LoVo (cell line): ENCODE measurements around the gene MTMR2.
"Not testable (repeated sequence)": the region's sequence is repeated elsewhere in the genome, so short reads cannot be mapped to it uniquely, and the experiment has no call there.

ENCODE experiments used
- DNase-seq: peaks from one replicate; pipeline ENCODE4 v3.0.0-alpha.2; 2016; ENCODE audit warnings: low spot score

MTMR2 gene

DNA sequence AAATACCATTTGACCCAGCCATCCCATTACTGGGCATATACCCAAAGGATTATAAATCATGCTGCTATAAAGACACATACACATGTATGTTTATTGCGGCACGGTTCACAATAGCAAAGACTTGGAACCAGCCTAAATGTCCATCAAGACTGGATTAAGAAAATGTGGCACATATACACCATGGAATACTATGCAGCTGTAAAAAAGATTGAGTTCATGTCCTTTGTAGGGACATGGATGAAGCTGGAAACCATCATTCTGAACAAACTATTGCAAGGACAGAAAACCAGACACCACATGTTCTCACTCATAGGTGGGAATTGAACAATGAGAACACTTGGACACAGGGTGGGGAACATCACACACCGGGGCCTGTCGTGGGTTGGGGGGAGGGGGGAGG, 112.9 kb downstream of the MTMR2 start:
- not testable (repeated sequence) for DNase-seq

DNA sequence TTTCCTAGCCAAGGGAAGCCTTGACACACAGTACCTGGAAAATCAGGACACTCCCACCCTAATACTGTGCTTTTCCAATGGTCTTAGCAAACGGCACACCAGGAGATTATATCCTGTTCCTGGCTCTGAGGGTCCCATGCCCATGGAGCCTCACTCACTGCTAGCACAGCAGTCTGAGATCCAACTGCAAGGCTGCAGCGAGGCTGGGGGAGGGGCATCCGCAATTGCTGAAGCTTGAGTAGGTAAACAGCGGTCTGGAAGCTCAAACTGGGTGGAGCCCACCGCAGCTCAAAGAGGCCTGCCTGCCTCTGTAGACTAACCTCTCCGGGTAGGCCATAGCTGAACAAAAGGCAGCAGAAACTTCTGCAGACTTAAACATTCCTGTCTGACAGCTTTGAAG, 117.4 kb downstream of the MTMR2 start:
- DNase-seq, result not testable (repeated sequence)

DNA sequence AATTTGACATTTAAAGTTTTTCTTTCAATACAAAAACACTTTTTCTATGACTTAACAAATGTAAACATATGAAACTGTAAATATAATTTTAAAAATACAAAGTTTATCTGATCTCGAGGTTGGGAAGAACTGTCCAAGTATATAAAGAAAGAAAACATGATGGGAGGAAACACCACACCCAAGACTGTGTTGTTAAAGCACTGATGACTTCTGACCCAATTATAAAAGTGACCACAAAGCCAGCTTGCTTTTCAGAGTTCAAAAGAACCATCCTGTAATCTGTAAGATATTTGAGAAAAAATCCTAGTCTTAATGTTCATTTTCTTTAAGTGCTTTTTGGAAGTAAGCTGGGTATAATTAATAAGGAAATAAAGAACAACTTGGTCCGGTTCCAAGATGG, 118.0 kb downstream of the MTMR2 start:
- DNase-seq, result no peak

DNA sequence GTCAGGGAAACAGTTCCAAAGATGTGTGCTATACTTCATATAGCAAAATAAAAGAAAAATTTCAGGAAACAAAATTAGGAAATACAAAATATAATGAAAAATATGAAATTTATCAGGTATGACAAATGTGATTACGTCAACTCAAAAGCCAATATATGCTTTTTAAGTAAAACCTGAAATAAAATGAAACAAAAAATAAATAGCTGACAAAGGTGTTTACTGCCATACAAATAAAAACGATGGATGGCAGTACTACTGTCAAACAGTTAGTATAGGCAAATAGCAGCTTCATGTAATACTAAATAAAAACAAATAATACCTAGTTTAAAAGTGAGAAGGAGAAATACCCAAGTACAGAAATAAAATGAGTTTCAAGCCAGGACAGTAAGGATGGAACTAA, 119.9 kb downstream of the MTMR2 start:
- DNase-seq, result no peak

DNA sequence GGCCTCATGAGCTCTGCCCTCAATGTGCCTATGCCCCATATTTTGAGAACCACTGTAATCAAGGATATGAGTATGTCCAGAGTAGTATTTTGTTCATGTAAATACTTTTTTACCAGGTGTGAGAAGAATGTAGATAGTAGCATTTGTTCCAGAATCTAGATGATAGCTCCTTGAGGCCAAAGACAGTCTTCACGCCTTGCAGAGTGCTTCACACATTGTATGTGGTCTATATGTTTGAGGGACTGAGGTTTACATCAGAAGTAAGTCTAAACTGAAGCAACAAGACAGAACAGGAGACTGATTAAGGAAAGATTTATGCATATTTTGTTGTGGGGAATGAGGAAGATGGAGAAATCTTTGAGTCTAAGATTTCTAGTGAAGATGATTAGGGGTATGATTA, 121.1 kb downstream of the MTMR2 start:
- no peak for DNase-seq

DNA sequence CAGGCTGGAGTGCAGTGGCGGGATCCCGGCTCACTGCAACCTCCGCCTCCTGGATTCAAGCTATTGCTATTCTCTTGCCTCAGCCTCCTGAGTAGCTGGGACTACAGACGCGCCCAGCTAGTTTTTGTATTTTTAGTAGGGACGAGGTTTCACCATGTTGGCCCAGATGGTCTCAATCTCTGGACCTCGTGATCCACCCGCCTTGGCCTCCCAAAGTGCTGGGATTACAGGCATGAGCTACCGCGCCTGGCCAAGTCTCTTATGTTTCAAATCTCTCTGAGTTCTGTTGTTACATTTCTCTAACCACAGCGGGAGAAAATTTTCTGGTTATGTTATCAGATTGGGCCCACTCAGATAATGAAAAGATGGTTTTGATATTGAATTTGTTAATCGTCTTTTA, 123.5 kb downstream of the MTMR2 start:
- DNase-seq, result no peak

DNA sequence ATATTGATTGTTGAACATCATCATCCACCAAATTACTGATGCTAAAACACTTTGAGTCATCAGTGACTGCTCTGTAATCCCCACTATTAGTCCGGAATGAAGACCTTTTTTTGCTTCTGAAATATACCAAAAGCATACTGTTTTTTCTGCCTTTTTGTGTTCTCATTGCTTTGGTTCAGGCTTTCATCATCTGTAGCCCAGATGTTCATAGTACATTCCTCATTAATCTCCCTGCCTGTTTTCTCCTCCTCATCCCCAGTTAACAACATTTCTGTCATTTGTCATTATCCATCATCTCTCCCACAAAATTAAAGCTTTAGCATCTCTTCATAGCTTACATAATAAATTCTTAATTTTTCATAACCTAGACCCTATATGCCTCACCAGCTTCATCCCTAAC, 124.4 kb downstream of the MTMR2 start:
- DNase-seq, result no peak

DNA sequence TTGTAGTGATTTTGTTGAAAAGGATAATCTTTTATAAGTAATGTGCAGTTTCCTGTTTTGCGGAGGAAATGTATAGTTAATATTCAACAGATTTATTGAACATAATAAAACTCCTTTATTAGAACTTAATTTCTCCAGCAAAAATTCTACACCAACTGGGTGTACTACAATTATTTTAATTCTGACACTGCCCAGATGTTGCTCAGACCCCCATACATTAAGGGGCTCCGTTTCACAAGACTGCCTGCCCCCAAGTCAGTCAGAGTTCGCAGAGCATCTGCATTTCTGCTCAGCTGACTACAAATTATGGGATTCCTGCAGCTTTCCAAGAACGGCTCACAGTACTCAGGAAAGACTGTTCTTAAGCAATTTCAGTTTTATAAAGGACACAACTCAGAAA, 127.4 kb downstream of the MTMR2 start:
- no peak for DNase-seq

DNA sequence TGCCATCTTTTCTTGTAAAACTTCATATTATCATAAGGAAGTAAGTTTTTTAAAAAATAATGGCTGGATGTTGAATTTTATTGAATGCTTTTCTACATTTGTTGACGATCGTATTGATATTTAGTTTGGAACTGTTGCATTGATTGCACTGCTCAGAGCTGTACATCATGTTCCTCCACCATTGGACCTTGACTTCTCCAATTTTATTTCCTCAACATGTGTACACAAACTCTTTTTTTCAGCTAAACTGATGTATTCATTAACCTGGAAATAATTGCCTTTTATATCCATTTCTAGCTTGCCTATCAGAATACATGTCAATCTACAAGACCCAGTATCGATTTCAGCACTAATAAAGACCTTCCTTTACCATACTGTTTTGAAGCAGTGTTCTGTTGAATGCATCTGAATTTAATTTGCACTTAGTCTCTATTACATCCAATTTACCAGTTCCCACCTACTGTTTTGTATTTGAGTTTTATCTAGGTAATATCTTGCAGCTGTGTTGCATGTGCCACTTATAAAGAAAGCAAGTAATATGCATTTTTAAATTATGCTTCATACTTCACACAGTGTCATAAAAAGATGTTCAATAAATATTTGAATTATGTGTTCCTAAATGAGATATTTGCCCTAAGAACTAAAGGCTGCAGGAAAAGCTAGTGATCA, 128.1 kb downstream of the MTMR2 start:
- DNase-seq, result no peak

DNA sequence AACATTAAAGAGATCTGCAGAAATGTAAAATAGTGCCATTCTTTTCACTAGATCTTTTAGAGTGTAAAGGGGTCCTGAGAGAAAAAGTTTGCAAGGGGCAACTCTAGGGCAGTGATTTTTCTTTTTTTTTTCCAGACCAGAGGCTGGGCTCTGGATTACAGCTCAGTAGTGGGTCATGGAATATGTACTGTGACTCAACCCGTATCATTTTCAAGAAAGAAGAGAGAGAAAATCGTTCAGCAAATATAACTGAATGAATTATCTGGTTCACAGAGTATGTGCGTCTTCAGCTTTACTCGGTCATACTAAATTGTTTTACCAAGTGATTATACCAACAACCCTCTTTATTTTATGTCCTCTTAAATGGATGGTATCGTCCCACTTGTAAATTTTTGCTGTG, 129.8 kb downstream of the MTMR2 start:
- DNase-seq, result no peak

DNA sequence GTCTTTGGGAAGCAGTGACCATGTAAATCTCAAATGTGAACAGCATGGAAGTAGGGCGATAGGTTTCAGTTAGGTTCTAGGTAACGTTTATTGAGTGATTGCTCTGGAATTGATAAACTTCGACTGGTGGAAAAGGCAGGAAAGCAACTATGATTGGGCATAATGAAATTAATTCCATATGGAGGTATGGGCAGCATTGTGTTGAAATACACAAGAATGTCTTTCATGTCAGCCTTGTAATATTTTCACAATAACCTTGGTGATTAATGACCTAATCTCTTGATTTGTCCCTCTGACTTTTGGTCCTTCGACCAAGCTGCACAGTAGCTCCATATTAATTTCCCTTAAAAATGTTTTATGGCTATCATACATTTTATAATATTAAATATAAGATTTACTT, 130.8 kb downstream of the MTMR2 start:
- no peak for DNase-seq

DNA sequence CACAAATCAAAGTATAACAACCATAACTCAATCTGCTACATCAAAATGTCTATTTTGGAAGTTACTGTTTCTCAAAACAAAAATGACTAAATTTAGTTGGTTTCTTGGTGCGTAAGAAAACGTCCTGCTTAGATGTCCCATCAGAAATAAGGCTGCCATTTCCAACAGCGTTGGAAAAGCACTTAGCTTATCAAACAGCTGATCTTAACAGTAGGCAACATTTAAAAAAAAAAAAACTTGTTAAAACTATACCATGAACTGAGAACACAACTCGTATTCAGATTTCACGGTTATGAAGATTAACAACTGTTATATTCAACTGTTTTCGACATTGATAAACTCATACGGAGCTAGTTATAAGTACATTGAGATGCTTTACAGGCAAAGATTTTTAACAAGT, 131.2 kb downstream of the MTMR2 start:
- no peak for DNase-seq

DNA sequence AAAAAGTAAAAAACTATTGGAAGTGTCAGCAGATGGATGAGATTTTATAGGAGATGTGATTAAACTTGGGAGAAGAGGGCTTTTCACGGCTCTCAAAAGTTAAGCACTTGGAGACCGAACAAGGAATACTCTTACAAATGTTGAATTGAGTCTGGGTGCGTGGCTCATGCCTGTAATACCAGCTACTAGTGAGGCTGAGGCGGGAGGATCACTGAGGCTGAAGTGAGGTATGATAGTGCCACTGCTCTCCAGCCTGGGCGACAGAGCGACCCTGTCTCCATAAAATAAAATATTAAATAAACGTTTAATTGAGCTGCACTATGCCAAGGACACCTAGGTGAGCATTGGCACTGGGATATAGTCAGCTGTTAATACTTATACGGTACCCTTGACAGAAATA, 131.7 kb downstream of the MTMR2 start:
- no peak for DNase-seq

DNA sequence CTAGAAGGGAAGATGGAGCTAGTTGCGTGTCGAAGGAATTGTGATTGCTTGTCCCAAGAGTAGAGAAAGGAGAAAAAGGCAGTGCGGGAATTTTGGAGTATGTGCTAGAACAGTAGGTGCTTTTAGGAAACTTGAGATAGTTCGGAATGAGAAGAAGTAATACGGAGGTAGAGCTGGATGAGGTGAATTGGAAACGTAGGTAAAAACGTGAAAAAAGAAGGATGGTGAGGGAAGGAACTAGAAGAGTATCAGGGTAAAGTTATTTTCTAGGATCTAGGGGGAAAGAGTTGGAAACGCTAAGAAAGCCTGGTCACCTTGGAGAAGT, 132.2 kb downstream of the MTMR2 start:
- DNase-seq, result no peak

DNA sequence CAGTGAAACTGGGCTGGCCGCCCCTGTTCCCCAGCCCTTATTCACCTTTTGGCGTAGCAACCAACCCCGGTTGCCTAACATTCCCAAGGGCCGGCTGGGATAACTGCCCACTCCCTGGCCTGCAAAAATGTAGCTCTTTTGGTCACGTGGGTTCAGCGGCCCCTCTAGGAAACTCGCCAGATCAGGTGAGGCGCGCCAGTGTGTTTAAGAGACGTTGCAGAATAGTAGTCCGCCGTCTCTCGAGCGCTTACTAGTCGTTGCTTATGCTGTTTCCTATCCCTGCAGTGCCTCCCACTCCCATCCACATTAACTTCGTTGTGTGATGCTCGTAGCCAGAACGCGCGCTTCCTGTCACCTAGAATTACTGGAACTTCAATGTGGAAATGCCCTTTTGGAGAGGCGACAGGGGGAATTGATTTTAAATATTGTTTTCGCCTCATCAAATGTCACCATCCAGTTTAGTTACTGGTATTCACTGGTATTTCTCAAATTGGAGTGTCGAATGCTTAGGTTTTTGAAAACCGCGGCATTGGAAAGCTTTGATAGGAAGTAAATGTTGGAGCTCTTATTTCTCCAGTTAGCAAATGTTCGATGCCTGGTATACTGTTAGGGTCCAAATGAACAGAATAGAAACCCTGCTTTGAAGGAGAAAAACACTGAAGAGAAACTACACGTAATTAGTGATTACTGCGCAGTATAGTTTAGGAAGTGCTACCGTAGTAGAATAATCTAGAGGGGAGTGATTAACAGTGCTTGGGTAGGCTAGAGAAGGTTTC, 132.8 kb downstream of the MTMR2 start:
- peak; percentile 62 for DNase-seq

DNA sequence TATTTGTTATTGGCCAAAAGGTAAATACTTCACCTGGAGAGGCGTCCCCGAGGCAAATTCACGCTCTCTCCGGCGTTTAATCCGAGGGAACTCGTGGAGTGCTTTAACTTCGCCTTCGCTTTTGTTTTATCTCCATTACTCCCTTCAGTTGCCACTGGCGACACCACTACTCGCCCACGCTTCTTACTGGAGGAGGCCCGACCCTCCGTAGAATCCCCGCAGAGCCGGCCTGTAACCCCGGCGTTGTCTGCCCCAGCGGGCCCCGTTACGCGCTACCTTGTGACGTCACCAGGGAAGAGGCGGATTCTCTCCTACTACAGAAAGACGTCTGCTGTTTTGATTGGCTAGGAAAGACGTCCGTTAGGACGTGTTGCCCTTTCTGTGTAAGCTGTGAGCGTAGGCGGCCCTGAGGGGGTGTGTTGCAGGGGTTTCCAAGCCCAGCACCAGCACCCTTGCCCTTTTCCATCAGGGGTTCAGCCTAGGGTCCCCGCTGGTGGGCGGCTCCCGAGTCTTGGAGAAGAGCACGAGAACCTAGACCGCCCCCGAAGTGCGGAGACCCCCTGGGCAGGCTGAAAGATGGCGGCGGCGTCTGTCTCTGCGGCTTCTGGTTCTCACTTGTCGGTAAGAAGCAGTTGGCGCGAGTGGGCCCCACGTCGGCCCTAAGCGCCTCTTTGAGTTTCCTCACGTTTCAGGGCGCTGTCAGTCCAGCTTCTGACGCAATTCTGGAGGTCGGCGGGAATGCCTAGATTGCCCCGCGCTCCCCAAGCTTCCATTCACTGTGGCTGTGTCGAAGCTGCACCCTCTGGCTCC, 133.6 kb downstream of the MTMR2 start, which contains the start of gene CEP57:
Gene CEP57 (plus strand): TSS at position 376 of the 810 bp plus-strand sequence. CDS start 201 bp downstream, at position 577.
- peak; percentile 95 for DNase-seq

DNA sequence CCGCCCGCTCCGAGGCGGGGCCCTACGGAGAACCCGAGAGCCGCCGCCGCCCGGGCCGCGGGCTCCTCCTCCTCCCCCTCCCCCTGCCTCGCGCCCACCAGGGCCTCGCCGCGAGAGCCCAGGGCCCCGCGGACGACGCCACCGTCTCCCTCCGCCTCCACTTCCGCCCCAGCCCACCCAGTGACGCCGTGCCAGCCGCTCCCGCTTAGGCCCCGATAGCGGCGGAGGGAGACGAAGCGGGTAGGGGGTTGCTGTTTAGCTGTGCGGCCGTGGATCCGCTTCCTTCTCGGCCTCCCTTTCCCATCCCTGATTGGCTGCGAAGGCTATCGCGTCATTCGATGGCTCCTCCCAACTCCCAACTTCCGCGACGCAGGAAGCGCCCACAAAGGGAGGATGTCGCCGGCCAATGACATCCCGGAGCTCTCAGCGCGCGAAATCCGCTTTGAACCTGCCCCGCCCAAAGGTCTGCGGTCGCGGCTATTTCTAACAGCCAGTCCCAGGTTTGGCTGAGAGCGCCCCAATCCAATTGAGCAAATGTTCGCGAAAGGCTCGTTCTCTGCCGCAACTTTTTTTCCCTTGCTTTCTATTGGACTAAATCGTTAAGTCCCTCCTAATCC, 134.3 kb downstream of the MTMR2 start, which contains the start of gene FAM76B:
Gene FAM76B (minus strand): TSS at position 277 of the 617 bp plus-strand sequence. CDS start 304 bp downstream, outside the sequence.
- peak; percentile 97 for DNase-seq

DNA sequence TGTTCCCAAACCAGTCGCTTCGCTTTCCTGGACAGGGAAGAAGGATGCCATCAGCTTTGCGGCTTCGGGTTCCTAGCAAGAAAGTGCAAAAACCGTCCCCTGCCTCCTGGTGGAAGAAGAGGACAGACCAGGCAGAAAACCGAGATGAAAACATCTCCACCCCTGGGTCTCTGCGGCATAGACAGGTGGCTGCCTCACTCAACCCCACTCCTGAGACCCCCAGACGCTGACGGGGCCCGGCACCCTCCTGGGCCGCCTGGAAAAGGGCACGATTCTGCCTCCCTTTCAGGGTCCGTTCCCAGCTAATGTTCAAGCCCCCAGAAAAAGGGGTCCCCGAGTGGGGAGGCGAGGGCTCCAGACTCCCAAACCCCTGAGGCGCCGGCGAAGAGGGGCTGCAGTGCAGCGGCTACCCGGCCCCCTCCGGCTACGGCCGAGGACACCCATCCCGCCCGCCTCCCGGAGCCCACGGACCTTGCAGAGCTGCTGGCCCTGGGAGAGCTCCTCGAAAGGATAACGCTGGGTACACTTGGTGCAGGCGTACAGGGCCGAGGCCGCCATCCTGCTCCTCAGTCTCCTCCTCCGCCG, 134.9 kb downstream of the MTMR2 start:
- DNase-seq, result peak; percentile 13
